ENCODE data around the gene COL27A1.

DNA sequence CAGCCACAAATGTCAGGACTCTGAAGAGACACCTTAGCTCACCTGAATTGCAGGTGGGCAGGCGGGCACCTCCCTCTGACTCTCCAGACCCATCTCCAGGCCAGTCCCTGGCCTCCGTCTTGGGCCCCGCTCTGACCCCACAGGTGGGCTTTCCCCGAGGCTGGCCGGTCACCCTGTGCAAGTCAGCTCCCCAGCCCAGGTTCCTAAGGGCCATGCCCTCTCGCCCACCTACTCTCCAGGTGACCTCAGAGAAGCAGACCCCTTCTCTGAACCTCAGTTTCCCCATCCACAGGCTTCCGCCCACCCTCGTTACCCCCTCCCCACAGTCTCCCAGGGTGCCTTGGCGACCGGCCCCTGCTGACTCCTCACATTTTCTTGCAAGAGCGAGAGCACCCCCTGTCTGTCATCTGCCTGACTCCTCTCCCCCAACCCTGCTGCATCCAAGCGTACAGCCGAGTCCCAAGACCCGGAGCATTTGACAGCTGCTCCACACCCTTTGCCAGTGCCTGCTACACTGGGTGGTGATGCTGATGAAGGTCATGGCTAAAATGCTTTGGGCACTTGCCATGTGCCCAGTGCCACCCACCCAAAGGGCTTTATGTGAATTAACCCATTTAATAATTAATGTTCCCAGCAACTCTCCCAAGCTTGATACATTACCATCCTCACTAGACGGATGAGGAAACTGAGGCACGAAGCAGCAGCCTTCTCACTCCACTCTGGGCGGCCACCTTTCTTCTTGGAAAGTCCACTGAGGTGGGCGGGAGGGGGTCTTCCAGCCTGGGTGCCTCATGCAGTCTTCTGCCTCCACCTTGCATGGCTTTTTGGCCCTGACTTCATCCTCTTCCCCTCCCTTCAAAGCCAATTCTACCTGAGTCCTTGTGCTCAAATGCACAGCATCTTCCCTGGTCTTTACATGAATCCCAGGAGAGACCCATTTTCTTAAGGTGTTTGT lies 116.5 kb downstream of the COL27A1 start:
- no peak for TF ChIP-seq EZH2 (IDR thresholded peaks at IDR 0.05; ENCODE audit: low read length)
- TF ChIP-seq, protein P1, sequence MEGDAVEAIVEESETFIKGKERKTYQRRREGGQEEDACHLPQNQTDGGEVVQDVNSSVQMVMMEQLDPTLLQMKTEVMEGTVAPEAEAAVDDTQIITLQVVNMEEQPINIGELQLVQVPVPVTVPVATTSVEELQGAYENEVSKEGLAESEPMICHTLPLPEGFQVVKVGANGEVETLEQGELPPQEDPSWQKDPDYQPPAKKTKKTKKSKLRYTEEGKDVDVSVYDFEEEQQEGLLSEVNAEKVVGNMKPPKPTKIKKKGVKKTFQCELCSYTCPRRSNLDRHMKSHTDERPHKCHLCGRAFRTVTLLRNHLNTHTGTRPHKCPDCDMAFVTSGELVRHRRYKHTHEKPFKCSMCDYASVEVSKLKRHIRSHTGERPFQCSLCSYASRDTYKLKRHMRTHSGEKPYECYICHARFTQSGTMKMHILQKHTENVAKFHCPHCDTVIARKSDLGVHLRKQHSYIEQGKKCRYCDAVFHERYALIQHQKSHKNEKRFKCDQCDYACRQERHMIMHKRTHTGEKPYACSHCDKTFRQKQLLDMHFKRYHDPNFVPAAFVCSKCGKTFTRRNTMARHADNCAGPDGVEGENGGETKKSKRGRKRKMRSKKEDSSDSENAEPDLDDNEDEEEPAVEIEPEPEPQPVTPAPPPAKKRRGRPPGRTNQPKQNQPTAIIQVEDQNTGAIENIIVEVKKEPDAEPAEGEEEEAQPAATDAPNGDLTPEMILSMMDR (optimal IDR thresholded peaks at IDR 0.05 in 1 of 3, IDR thresholded peaks at IDR 0.05 in 1 of 3, conservative IDR thresholded peaks at IDR 0.05 in 1 of 3; ENCODE audit: extremely low read depth in 1 of 3, insufficient read depth in 2 of 3, low read length in 3 of 3) = peak; percentile 14 to 50 (median 43)

Measured in keratinocyte (primary cell).